DND-41 (cell line): ENCODE measurements around the gene TRIM63.

Source experiments
- ATAC-seq: fragments of 200-7000 bp; cut with Tn5 transposase; 3 replicates; pipeline ENCODE4 v1.9.1; 2021; ENCODE audit warnings: low read depth; ENCODE audit not compliant: insufficient read depth
- DNase-seq: peaks from one replicate; pipeline ENCODE4 v3.0.0-alpha.2; 2020
- H2AFZ ChIP-seq: 2 replicates; pipeline ENCODE4 v1.6.0; 2012; ENCODE audit warnings: low read depth, low read length
- H3K27ac ChIP-seq: 2 replicates; pipeline ENCODE4 v1.5.1; 2012; ENCODE audit warnings: low read length, inconsistent platforms
- H3K27me3 ChIP-seq: fragments of 200-600 bp; sonication (generic); 2 replicates; pipeline ENCODE4 v1.6.0; 2012; ENCODE audit warnings: low read length, mild to moderate bottlenecking, inconsistent platforms; ENCODE audit not compliant: insufficient read depth, poor library complexity
- H3K36me3 ChIP-seq: 2 replicates; pipeline ENCODE4 v1.5.1; 2012; ENCODE audit warnings: low read length, inconsistent platforms; ENCODE audit not compliant: insufficient read depth
- H3K4me1 ChIP-seq: 2 replicates; pipeline ENCODE4 v1.5.1; 2012; ENCODE audit warnings: mild to moderate bottlenecking, low read length; ENCODE audit not compliant: insufficient read depth
- H3K4me2 ChIP-seq: 2 replicates; pipeline ENCODE4 v1.6.0; 2012; ENCODE audit warnings: mild to moderate bottlenecking, moderate library complexity, low read length, inconsistent platforms; ENCODE audit not compliant: insufficient read depth
- H3K4me3 ChIP-seq, 2 experiments: fragments of 200-600 bp in 1 of 2; shearing (Covaris generic) in 1 of 2; 2 replicates each; pipeline ENCODE4 v1.5.1; 2012 to 2016; ENCODE audit warnings: inconsistent platforms in 2 of 2, low read length in 2 of 2, mild to moderate bottlenecking in 2 of 2, low read depth in 1 of 2, moderate library complexity in 1 of 2
- H3K79me2 ChIP-seq: 2 replicates; pipeline ENCODE4 v1.6.0; 2012; ENCODE audit warnings: low read length, inconsistent platforms; ENCODE audit not compliant: insufficient read depth
- H3K9ac ChIP-seq: 2 replicates; pipeline ENCODE4 v1.6.0; 2012; ENCODE audit warnings: low read depth, mild to moderate bottlenecking, inconsistent platforms, low read length, moderate library complexity
- H3K9me3 ChIP-seq: 2 replicates; pipeline ENCODE4 v1.5.1; 2012; ENCODE audit warnings: low read length, moderate library complexity, mild to moderate bottlenecking, inconsistent platforms; ENCODE audit not compliant: insufficient read depth, severe bottlenecking
- H4K20me1 ChIP-seq: 2 replicates; pipeline ENCODE4 v1.6.0; 2012; ENCODE audit warnings: low read length; ENCODE audit not compliant: insufficient read depth
- CTCF ChIP-seq: IDR thresholded peaks from 2 replicates; pipeline ENCODE4 v1.5.1; 2012; ENCODE audit warnings: borderline replicate concordance, low read length, moderate library complexity, mild to moderate bottlenecking; ENCODE audit not compliant: poor library complexity, severe bottlenecking; ENCODE audit errors: extremely low read depth
- EZH2 ChIP-seq: IDR thresholded peaks from 3 replicates; pipeline ENCODE4 v1.6.1; 2012; ENCODE audit warnings: borderline replicate concordance, low read depth, mild to moderate bottlenecking, moderate library complexity, low read length, inconsistent platforms; ENCODE audit not compliant: severe bottlenecking

Gene TRIM63

GRCh38 chr1:26090893-26091292 lies 23.5 kb upstream of the TRIM63 start:
- Histone ChIP-seq H3K4me2 (no peak overlapping the region), H3K36me3 (no peaks in the 10 kb centered on the region), H3K27ac (no peak overlapping the region), H3K4me1 (no peaks in the 10 kb centered on the region), H3K9ac (no peak overlapping the region), H4K20me1 (no peaks in the 10 kb centered on the region), H3K79me2 (no peaks in the 10 kb centered on the region), H3K27me3 (peaks cover 27% of the 10 kb centered on the region), H3K9me3 (no peaks in the 10 kb centered on the region), H2AFZ (no peak overlapping the region), H3K4me3 (no peak overlapping the region)
- ATAC-seq (no peak), DNase-seq (no peak)
- TF ChIP-seq CTCF (no peak), EZH2 (no peak)

- H3K27ac ChIP-seq, result no peak overlapping the region
- no peak overlapping the region for H3K9ac ChIP-seq
- H3K4me1 ChIP-seq, result no peaks in the 10 kb centered on the region
- H3K9me3 ChIP-seq, result no peaks in the 10 kb centered on the region
- ATAC-seq (no peak), DNase-seq (no peak)
- no peaks in the 10 kb centered on the region for H3K36me3 ChIP-seq
- no peak overlapping the region for H2AFZ ChIP-seq
- no peak overlapping the region for H3K4me3 ChIP-seq
- H3K27me3 ChIP-seq, result peaks cover 23% of the 10 kb centered on the region
- H4K20me1 ChIP-seq, result no peaks in the 10 kb centered on the region
- H3K79me2 ChIP-seq, result no peaks in the 10 kb centered on the region
- TF ChIP-seq EZH2, result no peak
- no peak for TF ChIP-seq CTCF
- H3K4me2 ChIP-seq, result no peak overlapping the region
Measured at GRCh38 chr1:26089125-26089524, 21.7 kb upstream of the TRIM63 start.

- H3K9ac ChIP-seq, result no peak overlapping the region
- no peak overlapping the region for H3K4me3 ChIP-seq
- H3K27ac ChIP-seq, result no peak overlapping the region
- H3K4me1 ChIP-seq, result no peaks in the 10 kb centered on the region
- peaks cover 12% of the 10 kb centered on the region for H3K27me3 ChIP-seq
- no peak for TF ChIP-seq CTCF
- DNase-seq (no peak), ATAC-seq (no peak)
- H3K79me2 ChIP-seq, result no peaks in the 10 kb centered on the region
- no peaks in the 10 kb centered on the region for H3K36me3 ChIP-seq
- H3K4me2 ChIP-seq, result no peak overlapping the region
- no peaks in the 10 kb centered on the region for H4K20me1 ChIP-seq
- H2AFZ ChIP-seq, result no peak overlapping the region
- H3K9me3 ChIP-seq, result no peaks in the 10 kb centered on the region
Measured at GRCh38 chr1:26084844-26085243, 17.4 kb upstream of the TRIM63 start.

- Histone ChIP-seq H3K79me2 (no peaks in the 10 kb centered on the region), H3K36me3 (no peaks in the 10 kb centered on the region), H3K4me1 (no peaks in the 10 kb centered on the region), H3K9me3 (no peaks in the 10 kb centered on the region), H3K4me2 (no peak overlapping the region), H2AFZ (no peak overlapping the region), H4K20me1 (no peaks in the 10 kb centered on the region), H3K4me3 (no peak overlapping the region), H3K27me3 (peaks cover 14% of the 10 kb centered on the region), H3K9ac (no peak overlapping the region), H3K27ac (no peak overlapping the region)
- DNase-seq, result no peak
- no peak for ATAC-seq
- no peak for TF ChIP-seq EZH2
- TF ChIP-seq CTCF, result no peak
Measured at GRCh38 chr1:26084091-26084561, 16.7 kb upstream of the TRIM63 start.
